Measurements from ENCODE around the gene KCNJ15. TPM values are rescaled to one million over a fixed set of nuclear protein-coding genes. Genes with fewer than 3 reads are reported as not detected.

The KCNJ15 gene
- polyA plus RNA-seq, 1 donor from 2014 or later = not detected

DNA sequence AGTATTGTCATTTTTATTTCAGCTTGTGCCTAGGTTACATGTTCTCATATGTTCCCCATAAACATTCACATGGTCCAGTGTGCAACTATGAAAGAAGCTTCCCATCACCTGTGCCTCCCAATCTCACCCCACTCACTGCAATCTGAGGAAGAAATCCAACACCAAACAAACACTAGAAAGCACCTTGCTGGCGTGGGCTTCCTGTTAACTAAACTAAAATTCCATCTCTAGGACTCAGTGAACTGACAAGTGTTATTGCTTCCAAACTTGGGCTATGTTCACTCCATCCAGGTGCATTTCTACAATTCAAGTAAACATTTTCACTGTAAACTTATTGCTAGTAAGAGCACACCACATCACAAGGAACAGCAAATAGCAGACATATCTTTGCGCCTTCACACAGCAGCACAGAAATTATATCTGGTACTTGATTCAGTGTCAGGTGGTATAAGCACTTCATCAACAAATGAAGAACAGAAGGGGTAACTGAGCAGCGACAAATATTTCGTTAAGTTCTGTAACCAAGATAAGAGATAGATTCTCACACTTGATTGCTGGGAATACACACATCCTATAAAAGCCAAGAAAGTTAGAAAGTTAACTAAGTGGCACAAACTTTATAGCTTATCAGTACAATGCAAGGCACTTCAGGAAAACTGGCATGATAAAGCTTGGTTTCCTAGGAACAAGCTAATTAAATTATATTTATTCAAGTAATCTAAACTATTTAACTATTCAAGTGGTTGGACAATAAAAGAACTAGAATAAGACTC lies 8.9 kb upstream of the KCNJ15 start:
- Histone ChIP-seq H3K4me3 (ENCODE audit: low read length) (no peak overlapping the region), H3K9ac (ENCODE audit: low read length) (no peak overlapping the region), H3K36me3 (ENCODE audit: insufficient read depth, low read length) (no peaks in the 10 kb centered on the region), H3F3A (ENCODE audit: insufficient read depth, low read length, poor library complexity, severe bottlenecking) (no peaks in the 10 kb centered on the region), H3K27ac (ENCODE audit: low read length) (no peak overlapping the region), H4K20me1 (ENCODE audit: insufficient read depth) (no peaks in the 10 kb centered on the region), H3K9me3 (ENCODE audit: low read length) (no peaks in the 10 kb centered on the region), H3K79me2 (replicated peaks; ENCODE audit: insufficient read depth, low read length) (no peaks in the 10 kb centered on the region), H3K4me2 (ENCODE audit: low read length) (no peak overlapping the region), H3K27me3 (ENCODE audit: insufficient read depth, low read depth, low read length) (no peaks in the 10 kb centered on the region), H3K9me2 (ENCODE audit: insufficient read depth, low read length) (no peaks in the 10 kb centered on the region), H2AFZ (ENCODE audit: low read depth, low read length) (no peak overlapping the region)
- TF ChIP-seq EZH2 (IDR thresholded peaks at IDR 0.05; ENCODE audit: borderline replicate concordance, insufficient read depth, low read length, poor library complexity, severe bottlenecking) (no peak), RAD21 (conservative IDR thresholded peaks at IDR 0.05) (no peak), EP300 (conservative IDR thresholded peaks at IDR 0.05; ENCODE audit: poor library complexity, severe bottlenecking) (no peak), TAF1 (IDR thresholded peaks at IDR 0.05; ENCODE audit: low read depth) (no peak), SMC3 (conservative IDR thresholded peaks at IDR 0.05; ENCODE audit: poor library complexity) (no peak), POLR2AphosphoS5 (IDR thresholded peaks at IDR 0.05) (no peak), MXI1 (conservative IDR thresholded peaks at IDR 0.05; ENCODE audit: poor library complexity, severe bottlenecking) (no peak)
- TF ChIP-seq, protein P1, sequence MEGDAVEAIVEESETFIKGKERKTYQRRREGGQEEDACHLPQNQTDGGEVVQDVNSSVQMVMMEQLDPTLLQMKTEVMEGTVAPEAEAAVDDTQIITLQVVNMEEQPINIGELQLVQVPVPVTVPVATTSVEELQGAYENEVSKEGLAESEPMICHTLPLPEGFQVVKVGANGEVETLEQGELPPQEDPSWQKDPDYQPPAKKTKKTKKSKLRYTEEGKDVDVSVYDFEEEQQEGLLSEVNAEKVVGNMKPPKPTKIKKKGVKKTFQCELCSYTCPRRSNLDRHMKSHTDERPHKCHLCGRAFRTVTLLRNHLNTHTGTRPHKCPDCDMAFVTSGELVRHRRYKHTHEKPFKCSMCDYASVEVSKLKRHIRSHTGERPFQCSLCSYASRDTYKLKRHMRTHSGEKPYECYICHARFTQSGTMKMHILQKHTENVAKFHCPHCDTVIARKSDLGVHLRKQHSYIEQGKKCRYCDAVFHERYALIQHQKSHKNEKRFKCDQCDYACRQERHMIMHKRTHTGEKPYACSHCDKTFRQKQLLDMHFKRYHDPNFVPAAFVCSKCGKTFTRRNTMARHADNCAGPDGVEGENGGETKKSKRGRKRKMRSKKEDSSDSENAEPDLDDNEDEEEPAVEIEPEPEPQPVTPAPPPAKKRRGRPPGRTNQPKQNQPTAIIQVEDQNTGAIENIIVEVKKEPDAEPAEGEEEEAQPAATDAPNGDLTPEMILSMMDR (IDR thresholded peaks at IDR 0.05; ENCODE audit: poor library complexity, severe bottlenecking) = no peak
- TF ChIP-seq, protein P2, sequence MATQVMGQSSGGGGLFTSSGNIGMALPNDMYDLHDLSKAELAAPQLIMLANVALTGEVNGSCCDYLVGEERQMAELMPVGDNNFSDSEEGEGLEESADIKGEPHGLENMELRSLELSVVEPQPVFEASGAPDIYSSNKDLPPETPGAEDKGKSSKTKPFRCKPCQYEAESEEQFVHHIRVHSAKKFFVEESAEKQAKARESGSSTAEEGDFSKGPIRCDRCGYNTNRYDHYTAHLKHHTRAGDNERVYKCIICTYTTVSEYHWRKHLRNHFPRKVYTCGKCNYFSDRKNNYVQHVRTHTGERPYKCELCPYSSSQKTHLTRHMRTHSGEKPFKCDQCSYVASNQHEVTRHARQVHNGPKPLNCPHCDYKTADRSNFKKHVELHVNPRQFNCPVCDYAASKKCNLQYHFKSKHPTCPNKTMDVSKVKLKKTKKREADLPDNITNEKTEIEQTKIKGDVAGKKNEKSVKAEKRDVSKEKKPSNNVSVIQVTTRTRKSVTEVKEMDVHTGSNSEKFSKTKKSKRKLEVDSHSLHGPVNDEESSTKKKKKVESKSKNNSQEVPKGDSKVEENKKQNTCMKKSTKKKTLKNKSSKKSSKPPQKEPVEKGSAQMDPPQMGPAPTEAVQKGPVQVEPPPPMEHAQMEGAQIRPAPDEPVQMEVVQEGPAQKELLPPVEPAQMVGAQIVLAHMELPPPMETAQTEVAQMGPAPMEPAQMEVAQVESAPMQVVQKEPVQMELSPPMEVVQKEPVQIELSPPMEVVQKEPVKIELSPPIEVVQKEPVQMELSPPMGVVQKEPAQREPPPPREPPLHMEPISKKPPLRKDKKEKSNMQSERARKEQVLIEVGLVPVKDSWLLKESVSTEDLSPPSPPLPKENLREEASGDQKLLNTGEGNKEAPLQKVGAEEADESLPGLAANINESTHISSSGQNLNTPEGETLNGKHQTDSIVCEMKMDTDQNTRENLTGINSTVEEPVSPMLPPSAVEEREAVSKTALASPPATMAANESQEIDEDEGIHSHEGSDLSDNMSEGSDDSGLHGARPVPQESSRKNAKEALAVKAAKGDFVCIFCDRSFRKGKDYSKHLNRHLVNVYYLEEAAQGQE (IDR thresholded peaks at IDR 0.05; ENCODE audit: borderline replicate concordance) = no peak

DNA sequence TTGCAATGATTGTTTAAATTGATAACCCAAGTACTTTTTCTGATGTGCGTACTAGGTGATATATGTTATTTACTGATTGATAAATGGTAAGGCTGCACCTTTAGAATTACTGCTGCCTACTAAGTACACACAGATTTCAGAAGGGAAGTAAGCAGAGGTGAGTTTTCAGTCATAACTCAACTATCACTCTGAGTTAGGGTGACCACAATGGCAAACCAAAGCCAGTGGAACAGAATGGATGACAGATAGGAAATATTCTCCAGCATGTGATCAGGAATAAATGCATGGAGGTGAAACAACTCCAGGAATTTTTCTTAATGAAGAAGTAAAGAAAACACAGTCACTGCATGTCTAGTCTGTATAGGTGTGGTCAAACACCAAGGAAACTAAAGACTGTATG lies 7.5 kb upstream of the KCNJ15 start:
- Histone ChIP-seq H3F3A (ENCODE audit: insufficient read depth, low read length, poor library complexity, severe bottlenecking) (no peaks in the 10 kb centered on the region), H2AFZ (ENCODE audit: low read depth, low read length) (no peak overlapping the region), H3K9ac (ENCODE audit: low read length) (no peak overlapping the region), H3K79me2 (replicated peaks; ENCODE audit: insufficient read depth, low read length) (no peaks in the 10 kb centered on the region), H4K20me1 (ENCODE audit: insufficient read depth) (no peaks in the 10 kb centered on the region), H3K27me3 (ENCODE audit: insufficient read depth, low read depth, low read length) (no peaks in the 10 kb centered on the region), H3K36me3 (ENCODE audit: insufficient read depth, low read length) (no peaks in the 10 kb centered on the region), H3K9me3 (ENCODE audit: low read length) (no peaks in the 10 kb centered on the region), H3K4me2 (ENCODE audit: low read length) (no peak overlapping the region), H3K27ac (ENCODE audit: low read length) (no peak overlapping the region), H3K4me3 (ENCODE audit: low read length) (no peak overlapping the region), H3K9me2 (ENCODE audit: insufficient read depth, low read length) (no peaks in the 10 kb centered on the region)
- TF ChIP-seq EZH2 (IDR thresholded peaks at IDR 0.05; ENCODE audit: borderline replicate concordance, insufficient read depth, low read length, poor library complexity, severe bottlenecking) (no peak), POLR2AphosphoS5 (IDR thresholded peaks at IDR 0.05) (no peak), TAF1 (IDR thresholded peaks at IDR 0.05; ENCODE audit: low read depth) (no peak), RAD21 (conservative IDR thresholded peaks at IDR 0.05) (no peak), MXI1 (conservative IDR thresholded peaks at IDR 0.05; ENCODE audit: poor library complexity, severe bottlenecking) (no peak), EP300 (conservative IDR thresholded peaks at IDR 0.05; ENCODE audit: poor library complexity, severe bottlenecking) (no peak), SMC3 (conservative IDR thresholded peaks at IDR 0.05; ENCODE audit: poor library complexity) (no peak)
- TF ChIP-seq, protein P1 (IDR thresholded peaks at IDR 0.05; ENCODE audit: poor library complexity, severe bottlenecking) = no peak
- TF ChIP-seq, protein P2 (IDR thresholded peaks at IDR 0.05; ENCODE audit: borderline replicate concordance) = no peak
